Neural cell (in vitro differentiated cells): Measurements from ENCODE around the gene EFS. TPM values are rescaled to one million over a fixed set of nuclear protein-coding genes. Genes with fewer than 3 reads are reported as not detected.

Source experiments
- H2AFZ ChIP-seq: fragments of 200-600, 300-800 bp; sonication (generic), shearing (Covaris generic); 2 replicates; pipeline ENCODE4 v1.6.0; 2014; ENCODE audit warnings: low read depth, mild to moderate bottlenecking, antibody characterized with exemption, low read length, moderate library complexity
- H3F3A ChIP-seq: fragments of 200-600 bp; shearing (Covaris generic); 2 replicates; pipeline ENCODE4 v1.6.1; 2016; ENCODE audit warnings: mild to moderate bottlenecking, moderate library complexity, mixed read lengths, antibody characterized with exemption, low read length; ENCODE audit not compliant: insufficient read depth, poor library complexity, severe bottlenecking
- H3K27ac ChIP-seq: fragments of 200-600, 300-800 bp; sonication (generic), shearing (Covaris generic); 2 replicates; pipeline ENCODE4 v1.5.1; 2014; ENCODE audit warnings: mild to moderate bottlenecking, low read length, moderate library complexity
- H3K27me3 ChIP-seq: fragments of 300-800, 200-600 bp; sonication (generic), shearing (Covaris generic); 2 replicates; pipeline ENCODE4 v1.6.0; 2014; ENCODE audit warnings: mild to moderate bottlenecking, low read depth, low read length, moderate library complexity; ENCODE audit not compliant: insufficient read depth
- H3K36me3 ChIP-seq: fragments of 300-800, 200-600 bp; sonication (generic), shearing (Covaris generic); 2 replicates; pipeline ENCODE4 v1.5.1; 2014; ENCODE audit warnings: mild to moderate bottlenecking, antibody characterized with exemption, low read length, moderate library complexity; ENCODE audit not compliant: insufficient read depth
- H3K4me2 ChIP-seq: fragments of 300-800, 200-600 bp; sonication (generic), shearing (Covaris generic); 2 replicates; pipeline ENCODE4 v1.6.0; 2014; ENCODE audit warnings: mild to moderate bottlenecking, low read length
- H3K4me3 ChIP-seq: fragments of 300-800, 200-600 bp; sonication (generic), shearing (Covaris generic); 2 replicates; pipeline ENCODE4 v1.5.1; 2014; ENCODE audit warnings: mild to moderate bottlenecking, low read length, moderate library complexity
- H3K79me2 ChIP-seq: fragments of 200-600 bp; shearing (Covaris generic); replicated peaks from 2 replicates; pipeline ENCODE4 v1.6.0; 2014; ENCODE audit warnings: mild to moderate bottlenecking, low read length, moderate library complexity; ENCODE audit not compliant: insufficient read depth
- H3K9ac ChIP-seq: fragments of 300-800, 200-600 bp; sonication (generic), shearing (Covaris generic); 2 replicates; pipeline ENCODE4 v1.6.1; 2016; ENCODE audit warnings: mild to moderate bottlenecking, low read length, mixed read lengths
- H3K9me2 ChIP-seq: fragments of 200-600 bp; shearing (Covaris generic); 2 replicates; pipeline ENCODE4 v1.6.1; 2016; ENCODE audit warnings: mild to moderate bottlenecking, low read length, mixed read lengths; ENCODE audit not compliant: insufficient read depth
- H3K9me3 ChIP-seq: fragments of 200-600, 300-800 bp; sonication (generic), shearing (Covaris generic); 2 replicates; pipeline ENCODE4 v1.6.1; 2016; ENCODE audit warnings: mild to moderate bottlenecking, mixed run types, low read length, moderate library complexity, mixed read lengths
- H4K20me1 ChIP-seq: fragments of 200-600 bp; shearing (Covaris generic); 2 replicates; pipeline ENCODE4 v1.6.1; 2016; ENCODE audit warnings: mild to moderate bottlenecking, mixed run types; ENCODE audit not compliant: insufficient read depth
- CTCF ChIP-seq: fragments of 450-650 bp; IDR thresholded peaks from 2 replicates; pipeline ENCODE4 v1.5.1; 2014; ENCODE audit warnings: antibody characterized with exemption, mild to moderate bottlenecking, moderate library complexity; ENCODE audit not compliant: poor library complexity, severe bottlenecking
- EP300 ChIP-seq: fragments of 450-650 bp; conservative IDR thresholded peaks from 2 replicates; pipeline ENCODE4 v1.6.1; 2014; ENCODE audit warnings: antibody characterized with exemption, mild to moderate bottlenecking, moderate library complexity; ENCODE audit not compliant: poor library complexity, severe bottlenecking
- EZH2 ChIP-seq: fragments of 200-600, 300-800 bp; shearing (Covaris generic), sonication (generic); IDR thresholded peaks from 2 replicates; pipeline ENCODE4 v1.6.1; 2014; ENCODE audit warnings: antibody characterized with exemption, low read length, borderline replicate concordance, mild to moderate bottlenecking; ENCODE audit not compliant: insufficient read depth, poor library complexity, severe bottlenecking
- MXI1 ChIP-seq: fragments of 450-650 bp; conservative IDR thresholded peaks from 2 replicates; pipeline ENCODE4 v1.6.1; 2014; ENCODE audit warnings: antibody characterized with exemption, mild to moderate bottlenecking; ENCODE audit not compliant: poor library complexity, severe bottlenecking
- POLR2AphosphoS5 ChIP-seq: IDR thresholded peaks from 2 replicates; pipeline ENCODE4 v1.6.1; 2012
- RAD21 ChIP-seq: fragments of 450-650 bp; conservative IDR thresholded peaks from 2 replicates; pipeline ENCODE4 v1.6.1; 2014; ENCODE audit warnings: antibody characterized with exemption, mild to moderate bottlenecking, moderate library complexity
- SMC3 ChIP-seq: fragments of 450-650 bp; conservative IDR thresholded peaks from 2 replicates; pipeline ENCODE4 v1.6.1; 2014; ENCODE audit warnings: antibody characterized with exemption, mild to moderate bottlenecking, moderate library complexity; ENCODE audit not compliant: poor library complexity
- TAF1 ChIP-seq: IDR thresholded peaks from 2 replicates; pipeline ENCODE4 v1.6.1; 2012; ENCODE audit warnings: low read depth
- polyA plus RNA-seq: library from polyadenylated mRNA; depleted of rRNA; stranded (reverse); fragments of >200 nt; gene quantifications from 2 replicates; pipeline ENCODE4 v1.2.3, GENCODE V29; 2014
- TF ChIP-seq, protein P1 (sequence below): IDR thresholded peaks from 2 replicates; pipeline ENCODE4 v1.6.1; 2012; ENCODE audit warnings: borderline replicate concordance

The EFS gene
- polyA plus RNA-seq, 1 donor from 2014 or later: 0.48 TPM

DNA sequence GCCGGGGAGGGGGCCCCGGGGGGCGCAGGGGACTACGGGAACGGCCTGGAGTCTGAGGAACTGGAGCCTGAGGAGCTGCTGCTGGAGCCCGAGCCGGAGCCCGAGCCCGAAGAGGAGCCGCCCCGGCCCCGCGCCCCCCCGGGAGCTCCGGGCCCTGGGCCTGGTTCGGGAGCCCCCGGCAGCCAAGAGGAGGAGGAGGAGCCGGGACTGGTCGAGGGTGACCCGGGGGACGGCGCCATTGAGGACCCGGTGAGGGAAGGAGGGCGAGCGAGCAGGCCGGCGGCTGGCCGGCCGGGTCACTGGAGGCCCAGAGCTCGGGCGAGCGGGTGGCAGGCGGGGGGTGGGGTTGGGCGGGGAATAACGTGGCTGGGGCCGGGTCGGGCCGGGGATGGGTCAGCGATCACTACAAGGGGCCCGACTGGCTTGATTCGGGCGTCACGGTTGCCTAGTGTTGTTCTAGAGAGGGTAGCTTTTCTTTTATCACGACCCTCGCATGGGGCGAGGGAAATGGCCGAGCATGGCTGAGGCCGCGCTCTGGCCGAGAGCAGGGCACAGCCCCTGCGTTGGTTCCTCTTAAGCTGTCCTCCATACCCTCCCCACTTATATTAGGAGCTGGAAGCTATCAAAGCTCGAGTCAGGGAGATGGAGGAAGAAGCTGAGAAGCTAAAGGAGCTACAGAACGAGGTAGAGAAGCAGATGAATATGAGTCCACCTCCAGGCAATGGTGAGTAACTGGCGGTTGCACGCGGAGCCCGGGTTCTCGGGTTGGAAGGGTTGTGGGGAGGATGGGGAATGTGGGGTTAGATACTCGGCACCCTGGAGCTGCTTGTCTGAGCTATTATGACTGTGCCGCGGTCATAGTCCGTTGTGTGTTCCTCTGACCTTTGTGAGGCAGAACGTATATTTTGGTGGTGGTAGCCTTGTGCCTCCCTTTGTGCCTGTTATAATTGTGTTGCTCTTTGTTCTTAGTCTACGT is 43.1 kb downstream of the EFS start:
- Histone ChIP-seq H3K79me2 (peaks cover 23% of the 10 kb centered on the region), H3K9me3 (no peaks in the 10 kb centered on the region), H2AFZ (peak overlapping the region; percentile 40), H3K36me3 (no peaks in the 10 kb centered on the region), H3K9ac (peak overlapping the region; percentile 99), H3K27me3 (no peaks in the 10 kb centered on the region), H3K27ac (peak overlapping the region; percentile 98), H3K4me2 (peak overlapping the region; percentile 85), H3K4me3 (peak overlapping the region; percentile 76), H3F3A (peaks cover 10% of the 10 kb centered on the region), H4K20me1 (no peaks in the 10 kb centered on the region), H3K9me2 (no peaks in the 10 kb centered on the region)
- TF ChIP-seq TAF1 (peak; percentile 58), RAD21 (no peak), CTCF (peak; percentile 26), POLR2AphosphoS5 (peak; percentile 54), SMC3 (peak; percentile 37), MXI1 (peak; percentile 46), EP300 (no peak), EZH2 (no peak)
- TF ChIP-seq, protein P1, sequence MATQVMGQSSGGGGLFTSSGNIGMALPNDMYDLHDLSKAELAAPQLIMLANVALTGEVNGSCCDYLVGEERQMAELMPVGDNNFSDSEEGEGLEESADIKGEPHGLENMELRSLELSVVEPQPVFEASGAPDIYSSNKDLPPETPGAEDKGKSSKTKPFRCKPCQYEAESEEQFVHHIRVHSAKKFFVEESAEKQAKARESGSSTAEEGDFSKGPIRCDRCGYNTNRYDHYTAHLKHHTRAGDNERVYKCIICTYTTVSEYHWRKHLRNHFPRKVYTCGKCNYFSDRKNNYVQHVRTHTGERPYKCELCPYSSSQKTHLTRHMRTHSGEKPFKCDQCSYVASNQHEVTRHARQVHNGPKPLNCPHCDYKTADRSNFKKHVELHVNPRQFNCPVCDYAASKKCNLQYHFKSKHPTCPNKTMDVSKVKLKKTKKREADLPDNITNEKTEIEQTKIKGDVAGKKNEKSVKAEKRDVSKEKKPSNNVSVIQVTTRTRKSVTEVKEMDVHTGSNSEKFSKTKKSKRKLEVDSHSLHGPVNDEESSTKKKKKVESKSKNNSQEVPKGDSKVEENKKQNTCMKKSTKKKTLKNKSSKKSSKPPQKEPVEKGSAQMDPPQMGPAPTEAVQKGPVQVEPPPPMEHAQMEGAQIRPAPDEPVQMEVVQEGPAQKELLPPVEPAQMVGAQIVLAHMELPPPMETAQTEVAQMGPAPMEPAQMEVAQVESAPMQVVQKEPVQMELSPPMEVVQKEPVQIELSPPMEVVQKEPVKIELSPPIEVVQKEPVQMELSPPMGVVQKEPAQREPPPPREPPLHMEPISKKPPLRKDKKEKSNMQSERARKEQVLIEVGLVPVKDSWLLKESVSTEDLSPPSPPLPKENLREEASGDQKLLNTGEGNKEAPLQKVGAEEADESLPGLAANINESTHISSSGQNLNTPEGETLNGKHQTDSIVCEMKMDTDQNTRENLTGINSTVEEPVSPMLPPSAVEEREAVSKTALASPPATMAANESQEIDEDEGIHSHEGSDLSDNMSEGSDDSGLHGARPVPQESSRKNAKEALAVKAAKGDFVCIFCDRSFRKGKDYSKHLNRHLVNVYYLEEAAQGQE: peak; percentile 34

DNA sequence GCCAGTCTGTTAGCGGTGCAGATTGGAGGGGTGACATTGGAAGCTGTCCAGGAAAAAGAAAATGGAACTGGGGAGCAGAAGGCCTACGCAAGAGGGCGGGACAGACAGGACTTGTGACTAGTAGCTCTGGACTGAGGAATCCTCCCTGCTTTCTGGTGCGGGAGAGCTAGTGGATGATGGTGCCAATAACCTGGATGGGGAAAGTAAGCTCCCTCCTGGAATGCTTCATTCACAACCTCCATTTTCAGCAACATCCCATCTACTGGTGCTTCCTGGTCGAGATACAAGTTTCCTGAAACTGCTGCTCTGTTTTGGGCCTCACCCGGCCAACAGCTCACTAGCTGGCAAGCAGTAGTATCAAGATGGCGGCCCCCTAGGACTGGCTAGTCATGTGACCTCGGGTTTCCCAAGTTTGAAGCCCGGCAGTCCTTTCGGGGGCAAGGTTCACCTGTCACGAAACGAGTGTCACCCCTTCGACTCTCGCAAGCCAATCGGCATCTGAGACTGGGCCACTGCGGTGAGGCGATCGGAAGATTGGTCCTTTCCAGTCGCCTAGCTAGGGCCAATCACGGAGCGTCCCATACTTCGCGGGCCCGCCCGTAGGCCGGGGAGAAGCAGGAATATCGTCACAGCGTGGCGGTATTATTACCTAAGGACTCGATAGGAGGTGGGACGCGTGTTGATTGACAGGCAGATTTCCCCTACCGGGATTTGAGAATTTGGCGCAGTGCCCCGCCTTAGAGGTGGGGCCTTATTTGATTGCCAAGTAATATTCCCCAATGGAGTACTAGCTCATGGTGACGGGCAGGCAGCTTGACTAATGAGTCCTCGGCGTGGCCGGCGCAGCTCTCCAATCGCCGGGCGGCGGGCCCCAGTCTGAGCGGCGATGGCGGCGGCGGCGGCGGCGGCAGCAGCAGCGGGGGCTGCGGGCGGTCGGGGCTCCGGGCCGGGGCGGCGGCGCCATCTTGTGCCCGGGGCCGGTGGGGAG is 44.1 kb downstream of the EFS start, which contains the start of gene PABPN1:
PABPN1 (plus strand) TSS at position 874 of the 988 bp plus-strand sequence; CDS start at position 887, 13 bp downstream.
- TF ChIP-seq EP300 (peak; percentile 66), MXI1 (peak; percentile 32), POLR2AphosphoS5 (peak; percentile 81), TAF1 (peak; percentile 29), RAD21 (no peak), EZH2 (no peak), SMC3 (no peak), CTCF (peak; percentile 33)
- TF ChIP-seq, protein P1: peak; percentile 72
- H4K20me1 ChIP-seq: no peaks in the 10 kb centered on the region
- H3K27ac ChIP-seq: peak within 1 kb of the TSS; percentile 98
- peak within 1 kb of the TSS; percentile 76 for H3K4me3 ChIP-seq
- H3K9me3 ChIP-seq: no peaks in the 10 kb centered on the region
- H3K9me2 ChIP-seq: no peaks in the 10 kb centered on the region
- peak within 1 kb of the TSS; percentile 92 for H2AFZ ChIP-seq
- H3K27me3 ChIP-seq: no peaks in the 10 kb centered on the region
- peaks cover 23% of the 10 kb centered on the region for H3K79me2 ChIP-seq
- H3K4me2 ChIP-seq: peak within 1 kb of the TSS; percentile 85
- H3F3A ChIP-seq: peaks cover 10% of the 10 kb centered on the region
- no peaks in the 10 kb centered on the region for H3K36me3 ChIP-seq
- H3K9ac ChIP-seq: peak within 1 kb of the TSS; percentile 99
